HEK293T (cell line): Measurements from ENCODE around the gene MCIDAS.

Experiments used
- CTCF ChIA-PET: fragments of 350-600 bp; formaldehyde crosslinking; extraction: SDS; loops from one replicate; lab custom pipeline; 2021; ENCODE audit warnings: antibody characterized with exemption, inconsistent platforms; lab: Yijun Ruan, JAX
- POLR2A ChIA-PET: fragments of 350-600 bp; formaldehyde crosslinking; extraction: SDS; loops from one replicate; lab custom pipeline; 2020; ENCODE audit warnings: antibody characterized with exemption, inconsistent platforms; lab: Yijun Ruan, JAX
- DNase-seq: peaks from one replicate; pipeline ENCODE4 v3.0.0; 2012; ENCODE audit warnings: mixed read lengths; ENCODE audit errors: extremely low spot score
- ARNT ChIP-seq: fragments of 450-650 bp; IDR thresholded peaks from 2 replicates; pipeline ENCODE4 v1.6.1; 2017; ENCODE audit warnings: mild to moderate bottlenecking
- BHLHE40 ChIP-seq: fragments of 450-650 bp; IDR thresholded peaks from 2 replicates; pipeline ENCODE4 v1.6.1; 2016; ENCODE audit warnings: mild to moderate bottlenecking, moderate library complexity, borderline replicate concordance
- CTBP1 ChIP-seq: fragments of 450-650 bp; IDR thresholded peaks from 2 replicates; pipeline ENCODE4 v1.6.1; 2016; ENCODE audit warnings: borderline replicate concordance
- ELF4 ChIP-seq: fragments of 450-650 bp; IDR thresholded peaks from 2 replicates; pipeline ENCODE4 v1.6.1; 2017; ENCODE audit warnings: antibody characterized with exemption
- FOXA1 ChIP-seq: fragments of 450-650 bp; IDR thresholded peaks from 2 replicates; pipeline ENCODE4 v1.6.1; 2016; ENCODE audit warnings: mild to moderate bottlenecking
- FOXK2 ChIP-seq: fragments of 450-650 bp; IDR thresholded peaks from 2 replicates; pipeline ENCODE4 v1.6.1; 2016; ENCODE audit warnings: mild to moderate bottlenecking
- FOXM1 ChIP-seq: fragments of 450-650 bp; IDR thresholded peaks from 2 replicates; pipeline ENCODE4 v1.6.1; 2017; ENCODE audit warnings: mild to moderate bottlenecking, borderline replicate concordance
- HDGF ChIP-seq: fragments of 450-650 bp; IDR thresholded peaks from 2 replicates; pipeline ENCODE4 v1.6.1; 2017; ENCODE audit warnings: antibody characterized with exemption, borderline replicate concordance
- L3MBTL2 ChIP-seq: fragments of 450-650 bp; conservative IDR thresholded peaks from 2 replicates; pipeline ENCODE4 v1.6.1; 2016; ENCODE audit warnings: mild to moderate bottlenecking
- LEF1 ChIP-seq: fragments of 450-650 bp; IDR thresholded peaks from 2 replicates; pipeline ENCODE4 v1.6.1; 2017; ENCODE audit warnings: mild to moderate bottlenecking, borderline replicate concordance
- NFRKB ChIP-seq: fragments of 450-650 bp; IDR thresholded peaks from 2 replicates; pipeline ENCODE4 v1.6.1; 2016; ENCODE audit warnings: mild to moderate bottlenecking, moderate library complexity
- SP1 ChIP-seq: fragments of 450-650 bp; IDR thresholded peaks from 2 replicates; pipeline ENCODE4 v1.6.1; 2017
- SUZ12 ChIP-seq: fragments of 450-650 bp; IDR thresholded peaks from 2 replicates; pipeline ENCODE4 v1.6.1; 2016; ENCODE audit warnings: mild to moderate bottlenecking
- TARDBP ChIP-seq: fragments of 450-650 bp; IDR thresholded peaks from 2 replicates; pipeline ENCODE4 v1.6.1; 2016
- ZNF384 ChIP-seq: fragments of 450-650 bp; IDR thresholded peaks from 2 replicates; pipeline ENCODE4 v1.6.1; 2016
- TF ChIP-seq, protein P1 (sequence below): fragments of 450-650 bp; IDR thresholded peaks from 2 replicates; pipeline ENCODE4 v1.6.1; 2016

Gene MCIDAS

GRCh38 chr5:55205001-55205400 lies 22.1 kb downstream of the MCIDAS start:
- no peak for DNase-seq
- no peak for TF ChIP-seq ELF4
- no peak for TF ChIP-seq SP1
- no peak for TF ChIP-seq TARDBP
- TF ChIP-seq ARNT = no peak
- no peak for TF ChIP-seq CTBP1
- TF ChIP-seq LEF1 = no peak
- no peak for TF ChIP-seq FOXK2
- TF ChIP-seq, protein P1, sequence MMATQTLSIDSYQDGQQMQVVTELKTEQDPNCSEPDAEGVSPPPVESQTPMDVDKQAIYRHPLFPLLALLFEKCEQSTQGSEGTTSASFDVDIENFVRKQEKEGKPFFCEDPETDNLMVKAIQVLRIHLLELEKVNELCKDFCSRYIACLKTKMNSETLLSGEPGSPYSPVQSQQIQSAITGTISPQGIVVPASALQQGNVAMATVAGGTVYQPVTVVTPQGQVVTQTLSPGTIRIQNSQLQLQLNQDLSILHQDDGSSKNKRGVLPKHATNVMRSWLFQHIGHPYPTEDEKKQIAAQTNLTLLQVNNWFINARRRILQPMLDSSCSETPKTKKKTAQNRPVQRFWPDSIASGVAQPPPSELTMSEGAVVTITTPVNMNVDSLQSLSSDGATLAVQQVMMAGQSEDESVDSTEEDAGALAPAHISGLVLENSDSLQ = no peak
- no peak for TF ChIP-seq FOXM1
- ChIA-PET POLR2A (no interaction called here), CTCF (no interaction called here)

DNA sequence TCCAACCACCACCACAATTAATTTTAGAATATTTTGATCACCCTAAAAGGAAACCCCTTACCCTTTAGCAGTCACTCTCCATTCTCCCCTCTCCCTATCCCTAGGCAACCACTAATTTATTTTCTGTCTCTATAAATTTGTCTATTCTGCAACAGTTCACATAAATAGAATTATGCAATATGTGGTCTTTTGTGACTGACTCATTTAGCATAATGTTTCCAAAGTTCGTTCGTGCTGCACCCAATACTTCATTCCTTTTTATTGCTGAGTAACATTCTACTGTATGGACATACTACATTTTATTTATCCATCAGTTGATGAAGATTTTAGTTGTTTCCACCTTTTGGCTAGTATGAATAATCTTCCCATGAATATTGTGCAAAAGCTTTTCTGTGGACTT lies 36.0 kb downstream of the MCIDAS start:
- ChIA-PET POLR2A (no interaction called here), CTCF (no interaction called here)
- TF ChIP-seq SUZ12 = no peak
- no peak for TF ChIP-seq NFRKB
- no peak for TF ChIP-seq ZNF384
- no peak for TF ChIP-seq FOXM1
- no peak for TF ChIP-seq SP1
- TF ChIP-seq TARDBP = no peak
- TF ChIP-seq, protein P1 = no peak
- no peak for TF ChIP-seq BHLHE40
- TF ChIP-seq LEF1 = no peak
- TF ChIP-seq CTBP1 = no peak
- TF ChIP-seq FOXA1 = no peak
- TF ChIP-seq ELF4 = no peak
- TF ChIP-seq FOXK2 = no peak
- no peak for TF ChIP-seq ARNT
- no peak for TF ChIP-seq L3MBTL2
- no peak for TF ChIP-seq HDGF
- no peak for DNase-seq

GRCh38 chr5:55188656-55189540 lies 38.2 kb downstream of the MCIDAS start:
- POLR2A ChIA-PET = interaction anchor here (1.0 kb wide), 2 partner anchors 12 to 119 kb away, joined by 3 read pairs; partner anchors contain the start of genes DHX29 and MTREX
- CTCF ChIA-PET = interaction anchor here (2.2 kb wide), 1 partner anchor 37 kb away, joined by 7 read pairs; no protein-coding TSS in a partner anchor
- DNase-seq = no peak
- no peak for TF ChIP-seq LEF1
- TF ChIP-seq, protein P1 = peak; percentile 32; the same call in 1 of the 2 replicates
- peak; percentile 95 for TF ChIP-seq FOXA1

- ChIA-PET POLR2A (no interaction called here), CTCF (interaction anchor here (0.8 to 2.2 kb wide), 3 partner anchors 10 to 468 kb away, joined by 3 to 7 read pairs (median 4); no protein-coding TSS in a partner anchor)
- TF ChIP-seq ZNF384 = peak; percentile 67
- TF ChIP-seq L3MBTL2 = no peak
- DNase-seq = no peak
Observed at GRCh38 chr5:55187370-55187769, 39.7 kb downstream of the MCIDAS start.

DNA sequence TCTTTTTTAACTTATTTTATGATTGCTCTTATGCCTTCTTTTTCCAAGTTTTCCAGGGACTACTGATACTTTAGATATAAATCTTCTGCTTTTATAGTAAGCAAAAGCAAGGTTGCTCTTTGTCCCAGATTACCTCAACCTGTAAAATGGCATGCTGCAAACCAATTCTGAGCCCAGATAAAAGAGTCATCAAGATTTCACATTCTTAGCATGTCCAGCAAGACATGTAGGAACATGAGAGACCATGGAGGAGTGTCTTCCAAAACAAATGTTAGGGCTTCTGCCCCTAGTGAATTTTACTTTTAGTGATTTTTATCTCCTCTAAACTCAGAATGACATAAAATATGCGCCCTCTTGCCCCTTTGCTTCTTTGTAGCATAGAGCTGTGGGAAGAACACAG lies 47.1 kb downstream of the MCIDAS start:
- POLR2A ChIA-PET = no interaction called here
- CTCF ChIA-PET = no interaction called here

GRCh38 chr5:55177078-55177477 lies 50.0 kb downstream of the MCIDAS start:
- no peak for DNase-seq
- CTCF ChIA-PET = interaction anchor here (0.9 kb wide), 1 partner anchor 10 kb away, joined by 4 read pairs; no protein-coding TSS in a partner anchor
- POLR2A ChIA-PET = interaction anchor here (0.9 to 1.3 kb wide), 3 partner anchors 12 to 784 kb away, joined by 3 read pairs; partner anchors contain the start of gene GPX8
- no peak for TF ChIP-seq FOXM1
- TF ChIP-seq SUZ12 = no peak
- TF ChIP-seq SP1 = no peak
- TF ChIP-seq BHLHE40 = no peak
- TF ChIP-seq ELF4 = no peak
- TF ChIP-seq ZNF384 = no peak

More for the DNA sequence above, 47.1 kb downstream of the MCIDAS start:
- no peak for DNase-seq
- TF ChIP-seq FOXK2 (no peak), ELF4 (no peak), TARDBP (no peak), CTBP1 (no peak), FOXM1 (no peak), ZNF384 (no peak), LEF1 (no peak)
